Tibial nerve (tissue), 3 donors: Measurements from ENCODE around the gene SMIM38.

Experiments used
- POLR2A ChIP-seq, 2 donors: fragments of 450-650 bp; IDR thresholded peaks; one replicate each; pipeline ENCODE4 v1.6.1; 2017; ENCODE audit warnings: antibody characterized with exemption in 2 of 2, mild to moderate bottlenecking in 2 of 2, moderate library complexity in 2 of 2
- TF ChIP-seq, protein P1 (sequence below), 5 experiments: fragments of 200-600 bp in 3 of 5; fragments of 450-650 bp in 2 of 5; sonication (generic) in 3 of 5; IDR thresholded peaks; one replicate each; pipeline ENCODE4 v1.5.1; 2016 to 2019; ENCODE audit warnings: antibody characterized with exemption in 5 of 5, mild to moderate bottlenecking in 3 of 5, moderate library complexity in 2 of 5

DNA sequence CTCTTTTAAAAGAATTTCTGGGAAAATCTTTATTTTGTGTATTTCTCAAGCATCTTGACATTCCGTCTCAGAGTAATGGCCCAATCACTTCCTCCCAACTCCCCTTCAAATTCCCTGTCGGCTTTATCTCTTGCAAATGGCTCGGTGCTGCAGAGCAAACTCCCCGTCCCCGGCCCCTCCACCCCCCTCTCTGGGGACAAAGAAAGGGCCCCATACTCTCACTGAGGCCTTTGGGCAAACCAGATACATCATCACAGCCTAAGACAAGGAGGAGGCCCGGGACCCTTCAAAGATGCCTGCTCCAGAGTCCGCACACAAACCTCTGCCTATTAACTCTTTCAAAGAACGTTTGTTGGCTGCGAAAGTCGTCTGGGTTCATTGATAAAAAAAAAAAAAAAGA is 3.9 kb upstream of the SMIM38 start:
- no peak for TF ChIP-seq POLR2A (IDR thresholded peaks at IDR 0.05)
- TF ChIP-seq, protein P1, sequence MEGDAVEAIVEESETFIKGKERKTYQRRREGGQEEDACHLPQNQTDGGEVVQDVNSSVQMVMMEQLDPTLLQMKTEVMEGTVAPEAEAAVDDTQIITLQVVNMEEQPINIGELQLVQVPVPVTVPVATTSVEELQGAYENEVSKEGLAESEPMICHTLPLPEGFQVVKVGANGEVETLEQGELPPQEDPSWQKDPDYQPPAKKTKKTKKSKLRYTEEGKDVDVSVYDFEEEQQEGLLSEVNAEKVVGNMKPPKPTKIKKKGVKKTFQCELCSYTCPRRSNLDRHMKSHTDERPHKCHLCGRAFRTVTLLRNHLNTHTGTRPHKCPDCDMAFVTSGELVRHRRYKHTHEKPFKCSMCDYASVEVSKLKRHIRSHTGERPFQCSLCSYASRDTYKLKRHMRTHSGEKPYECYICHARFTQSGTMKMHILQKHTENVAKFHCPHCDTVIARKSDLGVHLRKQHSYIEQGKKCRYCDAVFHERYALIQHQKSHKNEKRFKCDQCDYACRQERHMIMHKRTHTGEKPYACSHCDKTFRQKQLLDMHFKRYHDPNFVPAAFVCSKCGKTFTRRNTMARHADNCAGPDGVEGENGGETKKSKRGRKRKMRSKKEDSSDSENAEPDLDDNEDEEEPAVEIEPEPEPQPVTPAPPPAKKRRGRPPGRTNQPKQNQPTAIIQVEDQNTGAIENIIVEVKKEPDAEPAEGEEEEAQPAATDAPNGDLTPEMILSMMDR (IDR thresholded peaks at IDR 0.05): no peak
